Skeletal muscle satellite cell (primary cell): ENCODE results near the gene GPAT3. TPM values are rescaled to one million over a fixed set of nuclear protein-coding genes. Genes with fewer than 3 reads are reported as not detected.

ENCODE experiments used
- small RNA-seq: library from RNA; depleted of rRNA; stranded (forward); fragments of <200 nt; gene quantifications from one replicate; pipeline ENCODE3, GENCODE V24; 2012

GPAT3 gene

Small RNA genes lying within 50 kb of the gene (small RNA-seq; reads per million reads assigned to genes)
- not detected for gene RF00019
